ENCODE data around the gene KIF5C. TPM values are rescaled to one million over a fixed set of nuclear protein-coding genes. Genes with fewer than 3 reads are reported as not detected.

KIF5C gene
- total RNA-seq, 4 donors from 2014 or later, result 0.51 to 2.8 (median 2.0) TPM

- Histone ChIP-seq H3K4me1 (no peaks in the 10 kb centered on the region), H3K9me3 (no peaks in the 10 kb centered on the region), H3K36me3 (no peaks in the 10 kb centered on the region), H3K4me3 (no peak overlapping the region), H3K27ac (no peak overlapping the region), H3K27me3 (no peaks in the 10 kb centered on the region)
- no peak for DNase-seq
- TF ChIP-seq POLR2A (IDR thresholded peaks at IDR 0.05), result no peak
- no peak for TF ChIP-seq CTCF (IDR thresholded peaks at IDR 0.05 in 4 of 5, conservative IDR thresholded peaks at IDR 0.05 in 1 of 5)
- intact Hi-C loops (cut with DNase I; ENCODE audit: low total_unique reads), result no loop called here
- in situ Hi-C loops (cut with MboI; ENCODE audit: low sequenced_read_pairs in 4 of 4), result no loop called here
- ATAC-seq, result no peak
These were observed 148.1 kb downstream of the KIF5C start for GRCh38 chr2:149023091-149023490.

- no peak for DNase-seq
- intact Hi-C loops (cut with DNase I; ENCODE audit: low total_unique reads), result no loop called here
- Histone ChIP-seq H3K9me3 (no peaks in the 10 kb centered on the region), H3K27me3 (peaks cover 0 to 4% (median 0%) of the 10 kb centered on the region in 3 donors), H3K27ac (no peak overlapping the region), H3K4me1 (no peaks in the 10 kb centered on the region), H3K36me3 (no peaks in the 10 kb centered on the region), H3K4me3 (no peak overlapping the region)
- TF ChIP-seq POLR2A (IDR thresholded peaks at IDR 0.05) (no peak), CTCF (IDR thresholded peaks at IDR 0.05 in 4 of 5, conservative IDR thresholded peaks at IDR 0.05 in 1 of 5) (no peak)
- ATAC-seq, result no peak
- in situ Hi-C loops (cut with MboI; ENCODE audit: low sequenced_read_pairs in 4 of 4), result no loop called here
These were observed 152.7 kb downstream of the KIF5C start for GRCh38 chr2:149027590-149028250.

- in situ Hi-C loops (cut with MboI; ENCODE audit: low sequenced_read_pairs in 4 of 4) (no loop called here), intact Hi-C loops (cut with DNase I; ENCODE audit: low total_unique reads) (no loop called here)
- H3K9me3 ChIP-seq, result no peaks in the 10 kb centered on the region
- DNase-seq, result no peak
- no peak for ATAC-seq
- no peak overlapping the region for H3K27ac ChIP-seq
- peaks cover 0 to 4% (median 0%) of the 10 kb centered on the region in 3 donors for H3K27me3 ChIP-seq
- no peaks in the 10 kb centered on the region for H3K36me3 ChIP-seq
- no peaks in the 10 kb centered on the region for H3K4me1 ChIP-seq
- no peak overlapping the region for H3K4me3 ChIP-seq
- TF ChIP-seq POLR2A (IDR thresholded peaks at IDR 0.05), result no peak
- no peak for TF ChIP-seq CTCF (IDR thresholded peaks at IDR 0.05 in 4 of 5, conservative IDR thresholded peaks at IDR 0.05 in 1 of 5)
These were observed 153.3 kb downstream of the KIF5C start for GRCh38 chr2:149028377-149028776.

- intact Hi-C loops (cut with DNase I; ENCODE audit: low total_unique reads), result no loop called here
- Histone ChIP-seq H3K9me3 (no peaks in the 10 kb centered on the region), H3K27ac (no peak overlapping the region), H3K4me1 (no peaks in the 10 kb centered on the region), H3K27me3 (peaks cover 0 to 4% (median 0%) of the 10 kb centered on the region in 3 donors), H3K4me3 (no peak overlapping the region), H3K36me3 (no peaks in the 10 kb centered on the region)
- no peak for ATAC-seq
- no peak for TF ChIP-seq POLR2A (IDR thresholded peaks at IDR 0.05)
- no peak for TF ChIP-seq CTCF (IDR thresholded peaks at IDR 0.05 in 4 of 5, conservative IDR thresholded peaks at IDR 0.05 in 1 of 5)
- in situ Hi-C loops (cut with MboI; ENCODE audit: low sequenced_read_pairs in 4 of 4), result no loop called here
- no peak for DNase-seq
These were observed 153.9 kb downstream of the KIF5C start for GRCh38 chr2:149028891-149029290.

Measured in gastrocnemius medialis (tissue), 4 donors.